HEK293 (cell line): Measurements from ENCODE around the gene SSTR4.

ENCODE experiments used
- TF ChIP-seq, protein P1 (sequence below): fragments of 450-650 bp; formaldehyde crosslinking; IDR thresholded peaks from 2 replicates; pipeline ENCODE4 v1.5.1; 2017; ENCODE audit warnings: missing biosample characterization, missing genetic modification characterization
- TF ChIP-seq, protein P2 (sequence below): fragments of 450-650 bp; formaldehyde crosslinking; IDR thresholded peaks from 2 replicates; pipeline ENCODE4 v1.5.1; 2016; ENCODE audit warnings: missing biosample characterization, missing genetic modification characterization
- TF ChIP-seq, protein P3 (sequence below): fragments of 450-650 bp; formaldehyde crosslinking; IDR thresholded peaks from 2 replicates; pipeline ENCODE4 v1.5.1; 2016; ENCODE audit warnings: missing biosample characterization, missing genetic modification characterization

DNA sequence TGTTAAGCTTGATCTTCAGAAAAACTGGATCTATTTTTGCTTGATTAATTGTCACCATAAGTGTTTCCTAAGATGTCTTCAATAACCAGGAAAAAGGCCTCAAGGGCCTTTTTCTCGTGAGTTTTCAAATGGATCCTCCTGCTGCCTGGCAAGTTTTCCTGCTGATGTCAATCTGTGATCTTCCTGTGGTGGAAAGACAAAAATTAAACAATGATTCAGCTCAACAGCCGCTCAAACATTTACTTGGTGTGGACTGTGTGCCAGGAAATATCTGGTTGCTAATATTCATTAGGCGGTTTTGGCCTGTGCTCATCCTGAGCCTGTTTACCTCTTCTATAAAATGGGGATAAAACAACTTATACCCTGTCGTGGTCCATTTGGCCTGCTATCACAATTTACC lies 35.4 kb upstream of the SSTR4 start:
- TF ChIP-seq, protein P1, sequence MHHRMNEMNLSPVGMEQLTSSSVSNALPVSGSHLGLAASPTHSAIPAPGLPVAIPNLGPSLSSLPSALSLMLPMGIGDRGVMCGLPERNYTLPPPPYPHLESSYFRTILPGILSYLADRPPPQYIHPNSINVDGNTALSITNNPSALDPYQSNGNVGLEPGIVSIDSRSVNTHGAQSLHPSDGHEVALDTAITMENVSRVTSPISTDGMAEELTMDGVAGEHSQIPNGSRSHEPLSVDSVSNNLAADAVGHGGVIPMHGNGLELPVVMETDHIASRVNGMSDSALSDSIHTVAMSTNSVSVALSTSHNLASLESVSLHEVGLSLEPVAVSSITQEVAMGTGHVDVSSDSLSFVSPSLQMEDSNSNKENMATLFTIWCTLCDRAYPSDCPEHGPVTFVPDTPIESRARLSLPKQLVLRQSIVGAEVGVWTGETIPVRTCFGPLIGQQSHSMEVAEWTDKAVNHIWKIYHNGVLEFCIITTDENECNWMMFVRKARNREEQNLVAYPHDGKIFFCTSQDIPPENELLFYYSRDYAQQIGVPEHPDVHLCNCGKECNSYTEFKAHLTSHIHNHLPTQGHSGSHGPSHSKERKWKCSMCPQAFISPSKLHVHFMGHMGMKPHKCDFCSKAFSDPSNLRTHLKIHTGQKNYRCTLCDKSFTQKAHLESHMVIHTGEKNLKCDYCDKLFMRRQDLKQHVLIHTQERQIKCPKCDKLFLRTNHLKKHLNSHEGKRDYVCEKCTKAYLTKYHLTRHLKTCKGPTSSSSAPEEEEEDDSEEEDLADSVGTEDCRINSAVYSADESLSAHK (tag by site-specific recombination), result no peak
- TF ChIP-seq, protein P2, sequence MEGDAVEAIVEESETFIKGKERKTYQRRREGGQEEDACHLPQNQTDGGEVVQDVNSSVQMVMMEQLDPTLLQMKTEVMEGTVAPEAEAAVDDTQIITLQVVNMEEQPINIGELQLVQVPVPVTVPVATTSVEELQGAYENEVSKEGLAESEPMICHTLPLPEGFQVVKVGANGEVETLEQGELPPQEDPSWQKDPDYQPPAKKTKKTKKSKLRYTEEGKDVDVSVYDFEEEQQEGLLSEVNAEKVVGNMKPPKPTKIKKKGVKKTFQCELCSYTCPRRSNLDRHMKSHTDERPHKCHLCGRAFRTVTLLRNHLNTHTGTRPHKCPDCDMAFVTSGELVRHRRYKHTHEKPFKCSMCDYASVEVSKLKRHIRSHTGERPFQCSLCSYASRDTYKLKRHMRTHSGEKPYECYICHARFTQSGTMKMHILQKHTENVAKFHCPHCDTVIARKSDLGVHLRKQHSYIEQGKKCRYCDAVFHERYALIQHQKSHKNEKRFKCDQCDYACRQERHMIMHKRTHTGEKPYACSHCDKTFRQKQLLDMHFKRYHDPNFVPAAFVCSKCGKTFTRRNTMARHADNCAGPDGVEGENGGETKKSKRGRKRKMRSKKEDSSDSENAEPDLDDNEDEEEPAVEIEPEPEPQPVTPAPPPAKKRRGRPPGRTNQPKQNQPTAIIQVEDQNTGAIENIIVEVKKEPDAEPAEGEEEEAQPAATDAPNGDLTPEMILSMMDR (tag by site-specific recombination), result no peak
- TF ChIP-seq, protein P3, sequence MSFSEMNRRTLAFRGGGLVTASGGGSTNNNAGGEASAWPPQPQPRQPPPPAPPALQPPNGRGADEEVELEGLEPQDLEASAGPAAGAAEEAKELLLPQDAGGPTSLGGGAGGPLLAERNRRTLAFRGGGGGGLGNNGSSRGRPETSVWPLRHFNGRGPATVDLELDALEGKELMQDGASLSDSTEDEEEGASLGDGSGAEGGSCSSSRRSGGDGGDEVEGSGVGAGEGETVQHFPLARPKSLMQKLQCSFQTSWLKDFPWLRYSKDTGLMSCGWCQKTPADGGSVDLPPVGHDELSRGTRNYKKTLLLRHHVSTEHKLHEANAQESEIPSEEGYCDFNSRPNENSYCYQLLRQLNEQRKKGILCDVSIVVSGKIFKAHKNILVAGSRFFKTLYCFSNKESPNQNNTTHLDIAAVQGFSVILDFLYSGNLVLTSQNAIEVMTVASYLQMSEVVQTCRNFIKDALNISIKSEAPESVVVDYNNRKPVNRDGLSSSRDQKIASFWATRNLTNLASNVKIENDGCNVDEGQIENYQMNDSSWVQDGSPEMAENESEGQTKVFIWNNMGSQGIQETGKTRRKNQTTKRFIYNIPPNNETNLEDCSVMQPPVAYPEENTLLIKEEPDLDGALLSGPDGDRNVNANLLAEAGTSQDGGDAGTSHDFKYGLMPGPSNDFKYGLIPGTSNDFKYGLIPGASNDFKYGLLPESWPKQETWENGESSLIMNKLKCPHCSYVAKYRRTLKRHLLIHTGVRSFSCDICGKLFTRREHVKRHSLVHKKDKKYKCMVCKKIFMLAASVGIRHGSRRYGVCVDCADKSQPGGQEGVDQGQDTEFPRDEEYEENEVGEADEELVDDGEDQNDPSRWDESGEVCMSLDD (tag by site-specific recombination), result no peak
